GM12864 (cell line): Measurements from ENCODE around the gene CCT4.

Experiments
- DNase-seq: peaks from one replicate; pipeline ENCODE4 v3.0.0-alpha.2; 2011; ENCODE audit warnings: low read depth
- H3K4me3 ChIP-seq: 2 replicates; pipeline ENCODE4 v1.5.1; 2011; ENCODE audit warnings: mild to moderate bottlenecking, low read depth, low read length, control low read depth
- CTCF ChIP-seq: IDR thresholded peaks from 2 replicates; pipeline ENCODE4 v1.5.1; 2011; ENCODE audit warnings: low read depth, mild to moderate bottlenecking, moderate library complexity, low read length, control low read depth, inconsistent platforms; ENCODE audit errors: missing control alignments

The CCT4 gene

GRCh38 chr2:61888267-61889055, at the start of gene CCT4:
Gene CCT4 (minus strand): TSS chr2:61888656. CDS start chr2:61888507, 149 bp downstream.
- TF ChIP-seq CTCF, result no peak
- DNase-seq, result peak; percentile 77
- peak within 1 kb of the TSS; percentile 92 for H3K4me3 ChIP-seq

- DNase-seq, result no peak
- TF ChIP-seq CTCF, result no peak
- H3K4me3 ChIP-seq, result no peak overlapping the region
Measured at GRCh38 chr2:61937886-61938285, 49.4 kb upstream of the CCT4 start.

GRCh38 chr2:61937098-61937497, 48.6 kb upstream of the CCT4 start:
- H3K4me3 ChIP-seq, result no peak overlapping the region
- no peak for TF ChIP-seq CTCF
- DNase-seq, result no peak

- no peak for DNase-seq
- no peak overlapping the region for H3K4me3 ChIP-seq
- TF ChIP-seq CTCF, result no peak
Measured at GRCh38 chr2:61928826-61929461, 40.5 kb upstream of the CCT4 start.

GRCh38 chr2:61926531-61927477, 38.3 kb upstream of the CCT4 start:
- no peak for DNase-seq
- H3K4me3 ChIP-seq, result no peak overlapping the region
- no peak for TF ChIP-seq CTCF

- no peak overlapping the region for H3K4me3 ChIP-seq
- no peak for TF ChIP-seq CTCF
- DNase-seq, result no peak
Measured at GRCh38 chr2:61924895-61925663, 36.6 kb upstream of the CCT4 start.
